Spleen (tissue), 7 donors: Measurements from ENCODE around the gene ST6GALNAC3.

Source experiments
- CTCF ChIP-seq, 11 experiments: fragments of 200-600 bp in 7 of 11; fragments of 450-650 bp in 4 of 11; sonication (generic) in 4 of 11; IDR thresholded peaks in 8 of 11; conservative IDR thresholded peaks in 3 of 11; 1 replicate in 7 of 11; 2 replicates in 4 of 11; pipeline versions ENCODE4 v1.4.0 to v1.8.0; 2016 to 2021; ENCODE audit warnings: antibody characterized with exemption in 11 of 11, inconsistent platforms in 4 of 11, mild to moderate bottlenecking in 1 of 11
- POLR2A ChIP-seq, 3 donors: fragments of 450-650 bp; IDR thresholded peaks; one replicate each; pipeline ENCODE4 v1.5.1; 2017; ENCODE audit warnings: antibody characterized with exemption in 3 of 3, mild to moderate bottlenecking in 1 of 3
- donor health status: DM: no; HTN: no; CAD: no; lungs with moderate emphysema.
- donor health status: DM: no; HTN: no; CAD: no.
- donor health status: DM: no; HTN: no; CAD: no.

DNA sequence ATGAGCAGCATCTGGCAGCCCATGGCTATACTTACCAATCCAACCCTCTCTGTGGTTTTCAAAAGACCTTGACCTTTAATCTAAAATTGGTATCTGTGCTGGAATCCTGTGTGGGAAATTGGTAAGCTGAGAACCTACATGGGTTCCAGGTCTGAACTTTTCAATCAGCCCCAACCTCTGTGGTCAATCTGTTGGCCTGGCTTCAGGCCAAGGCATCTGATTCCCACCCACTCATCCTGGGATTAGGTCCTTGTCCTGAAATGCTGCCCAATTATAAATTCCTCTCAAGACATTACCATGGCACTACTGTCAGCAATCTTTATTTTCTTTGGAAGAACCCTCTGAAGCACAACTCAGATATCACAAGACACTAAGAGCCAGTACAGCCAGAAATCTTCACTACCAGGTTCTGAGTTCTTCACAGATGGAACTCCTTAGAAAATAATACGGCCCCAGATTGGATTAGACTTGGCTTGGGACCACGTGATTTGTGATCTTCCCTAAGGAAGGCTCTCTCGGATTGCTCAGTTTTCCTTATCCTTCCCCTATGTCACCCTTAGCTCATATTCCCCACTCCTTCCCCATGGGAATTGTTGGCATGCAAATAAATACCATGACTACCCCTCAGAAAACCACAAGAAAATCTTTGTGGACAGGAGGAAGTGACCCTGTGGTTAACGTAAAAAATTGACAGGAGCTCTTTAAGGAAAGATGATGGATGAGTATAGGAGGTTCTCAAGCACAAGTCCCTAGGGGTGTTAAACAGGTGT is 584.8 kb downstream of the ST6GALNAC3 start:
- TF ChIP-seq CTCF (IDR thresholded peaks at IDR 0.05 in 8 of 11, conservative IDR thresholded peaks at IDR 0.05 in 3 of 11) (no peak), POLR2A (IDR thresholded peaks at IDR 0.05) (no peak)
